IMR-90 (cell line): Measurements from ENCODE around the gene NPEPL1. TPM values are rescaled to one million over a fixed set of nuclear protein-coding genes. Genes with fewer than 3 reads are reported as not detected.

ENCODE experiments used
- ATAC-seq: fragments of 200-7000 bp; cut with Tn5 transposase; 2 replicates; pipeline ENCODE4 v1.9.1; 2020; ENCODE audit warnings: low read depth, mild to moderate bottlenecking, moderate library complexity
- BruUV-seq: library from RNA; stranded (reverse); fragments of 400-500 nt; replicated peaks from 2 replicates; lab custom pipeline; 2021; lab: Mats Ljungman, UMichigan
- CTCF ChIA-PET: fragments of 300-600 bp; formaldehyde crosslinking; extraction: SDS; loops from one replicate; lab custom pipeline; 2021; ENCODE audit warnings: antibody characterized with exemption; lab: Yijun Ruan, JAX
- POLR2A ChIA-PET: fragments of 300-600 bp; sonication (Branson Sonifier 250); formaldehyde crosslinking; loops from one replicate; lab custom pipeline; 2022; ENCODE audit warnings: antibody characterized with exemption; ENCODE audit not compliant: unreplicated experiment; lab: Charles Lee
- DNase-seq: peaks from one replicate; pipeline ENCODE4 v3.0.0; 2013
- H2AFZ ChIP-seq: replicated peaks from 2 replicates; pipeline ENCODE3; 2013; ENCODE audit warnings: low read length, mild to moderate bottlenecking; ENCODE audit not compliant: poor library complexity
- H2AK5ac ChIP-seq: 2 replicates; pipeline ENCODE4 v1.6.1; 2013; ENCODE audit warnings: low read depth, low read length, inconsistent platforms
- H2AK9ac ChIP-seq: replicated peaks from 2 replicates; pipeline ENCODE3; 2013; ENCODE audit warnings: mild to moderate bottlenecking, low read depth, low read length, moderate library complexity; ENCODE audit not compliant: poor library complexity
- H2BK120ac ChIP-seq: 2 replicates; pipeline ENCODE4 v1.6.1; 2013; ENCODE audit warnings: low read depth, low read length, inconsistent platforms
- H2BK15ac ChIP-seq: 3 replicates; pipeline ENCODE4 v1.6.1; 2013; ENCODE audit warnings: low read depth, low read length, inconsistent platforms
- H2BK20ac ChIP-seq: 2 replicates; pipeline ENCODE4 v1.6.1; 2013; ENCODE audit warnings: low read depth, mild to moderate bottlenecking, inconsistent platforms, low read length, moderate library complexity
- H2BK5ac ChIP-seq: 2 replicates; pipeline ENCODE4 v1.6.1; 2013; ENCODE audit warnings: mild to moderate bottlenecking, low read depth, low read length, inconsistent platforms; ENCODE audit not compliant: poor library complexity, severe bottlenecking
- H3K14ac ChIP-seq: replicated peaks from 2 replicates; pipeline ENCODE4 v1.6.1; 2013; ENCODE audit warnings: low read depth, low read length, inconsistent platforms
- H3K18ac ChIP-seq: 2 replicates; pipeline ENCODE4 v1.6.1; 2013; ENCODE audit warnings: low read depth, low read length, control low read depth
- H3K23ac ChIP-seq: 2 replicates; pipeline ENCODE4 v1.6.1; 2013; ENCODE audit warnings: low read depth, low read length, inconsistent platforms
- H3K27ac ChIP-seq: 2 replicates; pipeline ENCODE4 v1.5.1; 2013; ENCODE audit warnings: mild to moderate bottlenecking, control low read depth, low read length; ENCODE audit not compliant: insufficient read depth
- H3K27me3 ChIP-seq: 2 replicates; pipeline ENCODE4 v1.6.1; 2013; ENCODE audit warnings: low read length; ENCODE audit not compliant: control insufficient read depth, insufficient read depth
- H3K36me3 ChIP-seq: 2 replicates; pipeline ENCODE4 v1.6.1; 2013; ENCODE audit warnings: low read length, mixed read lengths; ENCODE audit not compliant: control insufficient read depth, insufficient read depth
- H3K4ac ChIP-seq: 2 replicates; pipeline ENCODE4 v1.6.1; 2013; ENCODE audit warnings: low read depth, low read length, inconsistent platforms
- H3K4me1 ChIP-seq: 2 replicates; pipeline ENCODE4 v1.6.1; 2013; ENCODE audit warnings: low read length, mixed read lengths; ENCODE audit not compliant: control insufficient read depth, insufficient read depth
- H3K4me2 ChIP-seq: 2 replicates; pipeline ENCODE4 v1.6.1; 2013; ENCODE audit warnings: low read depth, mild to moderate bottlenecking, control low read depth, low read length, moderate library complexity
- H3K4me3 ChIP-seq: 2 replicates; pipeline ENCODE4 v1.5.1; 2013; ENCODE audit warnings: low read depth, mild to moderate bottlenecking, control low read depth, low read length, moderate library complexity; ENCODE audit not compliant: insufficient read depth
- H3K56ac ChIP-seq: 2 replicates; pipeline ENCODE4 v1.6.1; 2013; ENCODE audit warnings: low read length, inconsistent platforms; ENCODE audit not compliant: insufficient read depth; ENCODE audit errors: extremely low read depth
- H3K79me1 ChIP-seq, 2 experiments: 2 replicates each; pipeline ENCODE4 v1.6.1; 2013; ENCODE audit warnings: low read length in 2 of 2, inconsistent platforms in 1 of 2, low read depth in 1 of 2
- H3K9ac ChIP-seq: 2 replicates; pipeline ENCODE4 v1.6.1; 2013; ENCODE audit warnings: low read depth, low read length, control low read depth
- H3K9me1 ChIP-seq: 2 replicates; pipeline ENCODE4 v1.6.1; 2013; ENCODE audit warnings: low read length, inconsistent platforms; ENCODE audit not compliant: insufficient read depth
- H3K9me3 ChIP-seq: 2 replicates; pipeline ENCODE4 v1.6.1; 2013; ENCODE audit warnings: low read length; ENCODE audit not compliant: control insufficient read depth, insufficient read depth
- H4K20me1 ChIP-seq: 2 replicates; pipeline ENCODE4 v1.6.1; 2013; ENCODE audit warnings: low read length, inconsistent platforms; ENCODE audit not compliant: insufficient read depth
- H4K5ac ChIP-seq: 2 replicates; pipeline ENCODE4 v1.6.1; 2013; ENCODE audit warnings: mild to moderate bottlenecking, low read depth, low read length, control low read depth
- H4K8ac ChIP-seq, 2 experiments: 2 replicates each; pipeline ENCODE4 v1.6.1; 2013; ENCODE audit warnings: low read depth in 2 of 2, low read length in 2 of 2, control low read depth in 1 of 2, inconsistent platforms in 1 of 2
- H4K91ac ChIP-seq: 2 replicates; pipeline ENCODE4 v1.6.1; 2013; ENCODE audit warnings: low read depth, low read length, inconsistent platforms; ENCODE audit not compliant: insufficient read depth
- CHD1 ChIP-seq: IDR thresholded peaks from 2 replicates; pipeline ENCODE4 v1.6.1; 2012; ENCODE audit warnings: low read depth, low read length, improper control_type of control experiment
- ELK1 ChIP-seq: fragments of 150-350 bp; IDR thresholded peaks from 2 replicates; pipeline ENCODE4 v1.6.1; 2016; ENCODE audit warnings: low read depth, mild to moderate bottlenecking, low read length, moderate library complexity, borderline replicate concordance
- MAFK ChIP-seq: IDR thresholded peaks from 2 replicates; pipeline ENCODE4 v1.6.1; 2012; ENCODE audit warnings: low read depth, low read length, improper control_type of control experiment
- NFE2L2 ChIP-seq: fragments of 150-350 bp; IDR thresholded peaks from 2 replicates; pipeline ENCODE4 v1.6.1; 2016; ENCODE audit warnings: low read depth, mild to moderate bottlenecking, low read length
- POLR2A ChIP-seq: IDR thresholded peaks from 2 replicates; pipeline ENCODE4 v1.6.1; 2012; ENCODE audit warnings: mild to moderate bottlenecking, low read depth, low read length
- RAD21 ChIP-seq: IDR thresholded peaks from 2 replicates; pipeline ENCODE4 v1.6.1; 2012; ENCODE audit warnings: low read length, improper control_type of control experiment
- RCOR1 ChIP-seq: IDR thresholded peaks from 2 replicates; pipeline ENCODE4 v1.6.1; 2012; ENCODE audit warnings: mild to moderate bottlenecking, low read length, improper control_type of control experiment; ENCODE audit not compliant: insufficient replicate concordance
- WGBS, 2 experiments: methylation state at CpG; one replicate each; pipeline versions ENCODE4 v1.1.5 to v1.1.7; 2013; ENCODE audit warnings: missing lambda C conversion rate in 2 of 2; ENCODE audit not compliant: insufficient read length in 1 of 2; ENCODE audit errors: extremely low coverage in 2 of 2; 5-methylcytosine and 5-hydroxymethylcytosine counted together
- dilution Hi-C: fragments of 300-500 bp; cut with HindIII; formaldehyde crosslinking; loops from one replicate; pipeline ENCODE4 v1.14.3; 2018; ENCODE audit warnings: low sequenced_read_pairs; ENCODE audit not compliant: unreplicated experiment
- in situ Hi-C: fragments of 300-500 bp; cut with MboI; formaldehyde crosslinking; loops from 3 replicates; pipeline ENCODE4 v1.14.3; 2019; ENCODE audit warnings: low sequenced_read_pairs, inconsistent platforms, mixed read lengths
- intact Hi-C: fragments of 100-400 bp; cut with micrococcal nuclease; formaldehyde crosslinking; loops from 2 replicates; pipeline ENCODE4 v1.10.0; 2022
- polyA plus RNA-seq, 3 experiments: library from polyadenylated mRNA; depleted of rRNA; stranded (reverse); fragments of >200 nt; gene quantifications; 2 replicates each; pipeline ENCODE4 v1.2.3, GENCODE V29; 2012; ENCODE audit warnings: low replicate concordance in 1 of 3
- total RNA-seq: library from RNA; depleted of rRNA; stranded (reverse); fragments of >200 nt; gene quantifications from 2 replicates; pipeline ENCODE4 v1.2.3, GENCODE V29; 2012

Gene NPEPL1
- total and polyA plus RNA-seq, 2 of the 4 experiments (the other 2 are of a cell fraction), result 6.3 to 10.4 TPM

GRCh38 chr20:58718729-58719128 is 26.1 kb downstream of the NPEPL1 start:
- CTCF ChIA-PET, result no interaction called here
- peaks cover 36% of the 10 kb centered on the region for H3K27me3 ChIP-seq

More at GRCh38 chr20:58718729-58719128, 26.1 kb downstream of the NPEPL1 start:
- Histone ChIP-seq H2AFZ (no peak overlapping the region), H4K5ac (no peak overlapping the region), H2BK5ac (no peak overlapping the region), H3K4me2 (no peak overlapping the region), H3K9me1 (no peaks in the 10 kb centered on the region), H2BK15ac (no peak overlapping the region), H3K79me1 (no peaks in the 10 kb centered on the region), H2BK20ac (no peak overlapping the region), H3K4me3 (no peak overlapping the region), H3K9me3 (no peaks in the 10 kb centered on the region), H3K4me1 (no peaks in the 10 kb centered on the region), H2AK9ac (no peak overlapping the region), H4K8ac (no peak overlapping the region), H4K91ac (no peak overlapping the region), H3K56ac (no peak overlapping the region), H3K23ac (no peak overlapping the region), H3K9ac (no peak overlapping the region), H3K4ac (no peak overlapping the region), H3K27ac (no peak overlapping the region), H4K20me1 (no peaks in the 10 kb centered on the region), H3K36me3 (no peaks in the 10 kb centered on the region), H3K18ac (no peak overlapping the region), H2BK120ac (no peak overlapping the region), H3K14ac (no peak overlapping the region), H2AK5ac (no peak overlapping the region)
- in situ Hi-C loops (no loop called here), intact Hi-C loops (no loop called here), dilution Hi-C loops (no loop called here)
- no TSS peak for BruUV-seq
- ATAC-seq, result no peak
- TF ChIP-seq NFE2L2 (no peak), RCOR1 (no peak), MAFK (no peak), RAD21 (no peak), ELK1 (no peak), CHD1 (no peak), POLR2A (no peak)
- POLR2A ChIA-PET, result no interaction called here
- no peak for DNase-seq
- WGBS, 2 experiments, result no CpG with 5 or more reads among the region's 10 CpGs
